ENCODE data around the gene ACVR1B.

The ACVR1B gene

GRCh38 chr12:51985154-51985835 is 33.8 kb downstream of the ACVR1B start:
- no peak for DNase-seq (ENCODE audit: low spot score)
- CTCF ChIA-PET, result interaction anchor here (0.7 to 2.1 kb wide), 2 partner anchors 8 to 97 kb away, joined by 6 read pairs; no protein-coding TSS in a partner anchor
- TF ChIP-seq CTCF (conservative IDR thresholded peaks at IDR 0.05; ENCODE audit: low read depth), result no peak
- POLR2A ChIA-PET (ENCODE audit: low non-redundant PET), result no interaction called here
- H3K27ac ChIP-seq, result no peak overlapping the region

DNA sequence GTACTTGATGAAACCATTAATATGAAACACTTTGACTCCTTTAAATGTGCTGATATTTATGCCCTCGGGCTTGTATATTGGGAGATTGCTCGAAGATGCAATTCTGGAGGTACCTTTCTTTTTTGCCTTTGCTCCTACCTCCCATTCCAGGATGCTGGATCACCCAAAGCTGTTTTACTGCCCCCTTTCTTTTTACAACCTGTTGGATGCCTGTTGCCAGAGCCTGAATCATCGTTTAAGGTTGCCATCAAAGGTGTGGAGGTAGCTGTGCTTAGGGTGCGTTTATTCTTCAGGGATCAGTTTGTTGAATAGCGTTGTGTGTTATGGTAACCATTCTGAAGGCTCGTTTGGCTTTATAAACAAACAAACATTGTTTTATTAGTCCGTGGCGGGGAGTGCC is 35.3 kb downstream of the ACVR1B start:
- DNase-seq (ENCODE audit: low spot score), result no peak
- no peak overlapping the region for H3K27ac ChIP-seq
- ChIA-PET POLR2A (ENCODE audit: low non-redundant PET) (no interaction called here), CTCF (interaction anchor here (0.6 to 0.9 kb wide), 2 partner anchors 17 to 1226 kb away, joined by 3 read pairs; no protein-coding TSS in a partner anchor)
- no peak for TF ChIP-seq CTCF (conservative IDR thresholded peaks at IDR 0.05; ENCODE audit: low read depth)

- TF ChIP-seq CTCF (conservative IDR thresholded peaks at IDR 0.05; ENCODE audit: low read depth), result no peak
- no peak for DNase-seq (ENCODE audit: low spot score)
- no peak overlapping the region for H3K27ac ChIP-seq
- ChIA-PET POLR2A (ENCODE audit: low non-redundant PET) (no interaction called here), CTCF (interaction anchor here (0.7 to 2.0 kb wide), 4 partner anchors 8 to 726 kb away, joined by 4 to 9 read pairs (median 5); no protein-coding TSS in a partner anchor)
Measured at GRCh38 chr12:51992246-51992645, 40.7 kb downstream of the ACVR1B start.

DNA sequence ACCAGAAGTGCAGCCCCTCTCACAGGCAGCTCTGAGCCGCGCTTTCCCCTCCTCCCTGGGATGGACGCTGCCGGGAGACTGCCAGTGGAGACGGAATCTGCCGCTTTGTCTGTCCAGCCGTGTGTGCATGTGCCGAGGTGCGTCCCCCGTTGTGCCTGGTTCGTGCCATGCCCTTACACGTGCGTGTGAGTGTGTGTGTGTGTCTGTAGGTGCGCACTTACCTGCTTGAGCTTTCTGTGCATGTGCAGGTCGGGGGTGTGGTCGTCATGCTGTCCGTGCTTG is 43.0 kb downstream of the ACVR1B start:
- TF ChIP-seq CTCF (conservative IDR thresholded peaks at IDR 0.05; ENCODE audit: low read depth), result no peak
- no peak overlapping the region for H3K27ac ChIP-seq
- ChIA-PET POLR2A (ENCODE audit: low non-redundant PET) (no interaction called here), CTCF (interaction anchor here (1.7 to 2.0 kb wide), 3 partner anchors 9 to 73 kb away, joined by 3 to 17 read pairs (median 13); no protein-coding TSS in a partner anchor)
- no peak for DNase-seq (ENCODE audit: low spot score)

- DNase-seq (ENCODE audit: low spot score), result no peak
- H3K27ac ChIP-seq, result no peak overlapping the region
- TF ChIP-seq CTCF (conservative IDR thresholded peaks at IDR 0.05; ENCODE audit: low read depth), result no peak
- ChIA-PET POLR2A (ENCODE audit: low non-redundant PET) (no interaction called here), CTCF (interaction anchor here (1.7 kb wide), 1 partner anchor 74 kb away, joined by 3 read pairs; no protein-coding TSS in a partner anchor)
Measured at GRCh38 chr12:51994959-51995358, 43.5 kb downstream of the ACVR1B start.

DNA sequence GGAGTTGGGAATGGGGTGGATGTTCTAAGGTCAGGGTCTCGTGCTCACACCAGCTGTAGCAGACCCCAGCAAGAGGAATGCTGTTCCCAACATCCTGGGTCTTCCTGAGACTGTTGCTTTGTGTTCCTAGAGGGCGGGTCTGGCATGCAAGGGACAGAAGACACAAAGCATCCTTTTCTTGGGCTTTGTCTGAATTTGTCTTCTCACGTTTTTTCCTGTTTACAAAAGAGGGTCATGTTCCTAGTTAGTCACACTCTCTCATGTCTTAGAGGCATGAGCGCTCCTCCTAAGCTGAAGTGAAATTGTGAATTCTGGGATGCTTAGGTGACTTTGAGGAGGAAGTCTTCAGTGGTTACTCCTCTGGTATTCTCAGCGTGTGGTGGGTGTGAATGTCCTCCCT is 45.6 kb downstream of the ACVR1B start:
- ChIA-PET POLR2A (ENCODE audit: low non-redundant PET) (no interaction called here), CTCF (no interaction called here)
- no peak for DNase-seq (ENCODE audit: low spot score)

More for the DNA sequence above, 45.6 kb downstream of the ACVR1B start:
- TF ChIP-seq CTCF (conservative IDR thresholded peaks at IDR 0.05; ENCODE audit: low read depth), result no peak
- H3K27ac ChIP-seq, result no peak overlapping the region
